PC-3 (cell line): ENCODE data around the gene LYZL1. TPM values are rescaled to one million over a fixed set of nuclear protein-coding genes. Genes with fewer than 3 reads are reported as not detected.

Experiments used
- ATAC-seq: fragments of 200-7000 bp; cut with Tn5 transposase; 2 replicates; pipeline ENCODE4 v1.9.1; 2020; ENCODE audit warnings: mild to moderate bottlenecking, moderate library complexity
- BruUV-seq: library from RNA; stranded (reverse); fragments of 400-500 nt; replicated peaks from 2 replicates; lab custom pipeline; 2021; lab: Mats Ljungman, UMichigan
- CTCF ChIA-PET: fragments of 300-600 bp; sonication (Branson Sonifier 250); formaldehyde crosslinking; loops from one replicate; lab custom pipeline; 2022; ENCODE audit warnings: antibody characterized with exemption; lab: Charles Lee
- POLR2A ChIA-PET: fragments of 300-600 bp; sonication (Branson Sonifier 250); formaldehyde crosslinking; loops from one replicate; lab custom pipeline; 2022; ENCODE audit warnings: antibody characterized with exemption; ENCODE audit not compliant: unreplicated experiment; lab: Charles Lee
- DNase-seq: peaks from one replicate; pipeline ENCODE4 v3.0.0-alpha.2; 2015
- H2AFZ ChIP-seq: fragments of 300-600 bp; sonication (generic); 2 replicates; pipeline ENCODE4 v1.6.0; 2016; ENCODE audit warnings: antibody characterized with exemption, low read length
- H3F3A ChIP-seq: fragments of 300-600 bp; sonication (generic); one replicate; pipeline ENCODE4 v1.6.0; 2017; ENCODE audit warnings: antibody characterized with exemption, low read length, control low read depth, mild to moderate bottlenecking; ENCODE audit not compliant: unreplicated experiment
- H3K27ac ChIP-seq: fragments of 300-600 bp; sonication (generic); 2 replicates; pipeline ENCODE4 v1.5.1; 2016; ENCODE audit warnings: mild to moderate bottlenecking, low read length
- H3K27me3 ChIP-seq: fragments of 300-600 bp; sonication (generic); 2 replicates; pipeline ENCODE4 v1.6.1; 2016; ENCODE audit warnings: low read length, mixed read lengths
- H3K36me3 ChIP-seq: fragments of 300-600 bp; sonication (generic); 2 replicates; pipeline ENCODE4 v1.6.1; 2016; ENCODE audit warnings: low read depth, mixed run types, low read length, mixed read lengths
- H3K4me1 ChIP-seq: fragments of 300-600 bp; sonication (generic); 2 replicates; pipeline ENCODE4 v1.5.1; 2016; ENCODE audit warnings: low read length; ENCODE audit not compliant: insufficient read depth
- H3K4me2 ChIP-seq: fragments of 300-600 bp; sonication (generic); 2 replicates; pipeline ENCODE4 v1.6.0; 2016; ENCODE audit warnings: low read length
- H3K4me3 ChIP-seq: fragments of 300-600 bp; sonication (generic); 2 replicates; pipeline ENCODE4 v1.5.1; 2016; ENCODE audit warnings: mild to moderate bottlenecking, low read length, mixed read lengths
- H3K79me2 ChIP-seq: fragments of 300-600 bp; sonication (generic); 2 replicates; pipeline ENCODE4 v1.6.1; 2017; ENCODE audit warnings: low read length, mixed read lengths
- H3K9ac ChIP-seq: fragments of 300-600 bp; sonication (generic); 2 replicates; pipeline ENCODE4 v1.6.0; 2016; ENCODE audit warnings: mild to moderate bottlenecking, low read length
- H3K9me2 ChIP-seq: fragments of 300-600 bp; sonication (generic); replicated peaks from 2 replicates; pipeline ENCODE4 v1.6.1; 2016; ENCODE audit warnings: mixed run types, low read length, mixed read lengths
- H3K9me3 ChIP-seq: fragments of 300-600 bp; sonication (generic); 2 replicates; pipeline ENCODE4 v1.6.1; 2016; ENCODE audit warnings: low read length, mixed read lengths
- H4K20me1 ChIP-seq: fragments of 300-600 bp; sonication (generic); 2 replicates; pipeline ENCODE4 v1.6.1; 2016; ENCODE audit warnings: low read length, mixed read lengths
- EZH2 ChIP-seq: fragments of 300-600 bp; sonication (generic); IDR thresholded peaks from one replicate; pipeline ENCODE4 v1.6.1; 2017; ENCODE audit warnings: antibody characterized with exemption, mild to moderate bottlenecking, low read length; ENCODE audit not compliant: unreplicated experiment
- EZH2phosphoT487 ChIP-seq: fragments of 300-600 bp; sonication (generic); IDR thresholded peaks from 2 replicates; pipeline ENCODE4 v1.6.1; 2018; ENCODE audit warnings: mild to moderate bottlenecking, antibody characterized with exemption, low read length, borderline replicate concordance
- intact Hi-C: fragments of 100-400 bp; cut with micrococcal nuclease; formaldehyde crosslinking; loops from 2 replicates; pipeline ENCODE4 v1.9.0; 2023
- total RNA-seq: library from RNA; depleted of rRNA; stranded (reverse); fragments of >200 nt; gene quantifications from 2 replicates; pipeline ENCODE4 v1.2.3, GENCODE V29; 2014
- TF ChIP-seq, protein P1 (sequence below): fragments of 300-600 bp; sonication (generic); conservative IDR thresholded peaks from 2 replicates; pipeline ENCODE4 v1.5.1; 2017; ENCODE audit warnings: antibody characterized with exemption, low read depth, mild to moderate bottlenecking, low read length

The LYZL1 gene
- total RNA-seq, 1 experiment from 2014 or later, result not detected

DNA sequence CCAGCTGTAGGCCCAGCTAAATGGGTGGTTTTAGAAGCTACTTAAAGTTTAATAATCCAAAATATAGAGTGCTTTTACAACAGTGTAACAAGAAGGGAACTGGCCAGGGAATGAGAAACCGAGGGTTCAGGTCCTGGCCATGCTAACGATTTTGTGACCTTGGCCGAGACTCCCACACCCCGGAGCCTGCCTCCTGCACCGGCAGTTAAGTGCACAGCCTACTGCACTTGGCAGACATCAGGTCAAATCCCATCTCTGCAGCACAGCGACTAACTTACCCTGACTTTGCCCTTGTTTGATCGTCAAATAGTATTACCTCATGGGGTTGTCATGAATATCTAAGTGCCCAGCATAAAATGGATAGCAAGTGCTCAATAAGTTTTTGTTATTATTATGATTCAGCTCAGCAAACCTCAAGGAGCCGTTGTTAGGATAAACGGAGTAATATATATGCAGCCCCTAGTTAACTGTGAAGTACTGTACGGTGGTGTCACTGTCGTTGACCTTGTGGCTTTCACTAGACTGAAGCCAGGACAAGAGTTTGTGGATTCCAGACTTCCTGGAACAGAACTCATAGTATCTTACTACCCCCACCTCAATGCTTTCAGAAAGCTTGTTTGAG is 35.5 kb downstream of the LYZL1 start:
- ChIA-PET POLR2A (no interaction called here), CTCF (no interaction called here)
- H3K79me2 ChIP-seq, result no peaks in the 10 kb centered on the region
- no peak for TF ChIP-seq EZH2phosphoT487
- no peak for TF ChIP-seq EZH2
- TF ChIP-seq, protein P1, sequence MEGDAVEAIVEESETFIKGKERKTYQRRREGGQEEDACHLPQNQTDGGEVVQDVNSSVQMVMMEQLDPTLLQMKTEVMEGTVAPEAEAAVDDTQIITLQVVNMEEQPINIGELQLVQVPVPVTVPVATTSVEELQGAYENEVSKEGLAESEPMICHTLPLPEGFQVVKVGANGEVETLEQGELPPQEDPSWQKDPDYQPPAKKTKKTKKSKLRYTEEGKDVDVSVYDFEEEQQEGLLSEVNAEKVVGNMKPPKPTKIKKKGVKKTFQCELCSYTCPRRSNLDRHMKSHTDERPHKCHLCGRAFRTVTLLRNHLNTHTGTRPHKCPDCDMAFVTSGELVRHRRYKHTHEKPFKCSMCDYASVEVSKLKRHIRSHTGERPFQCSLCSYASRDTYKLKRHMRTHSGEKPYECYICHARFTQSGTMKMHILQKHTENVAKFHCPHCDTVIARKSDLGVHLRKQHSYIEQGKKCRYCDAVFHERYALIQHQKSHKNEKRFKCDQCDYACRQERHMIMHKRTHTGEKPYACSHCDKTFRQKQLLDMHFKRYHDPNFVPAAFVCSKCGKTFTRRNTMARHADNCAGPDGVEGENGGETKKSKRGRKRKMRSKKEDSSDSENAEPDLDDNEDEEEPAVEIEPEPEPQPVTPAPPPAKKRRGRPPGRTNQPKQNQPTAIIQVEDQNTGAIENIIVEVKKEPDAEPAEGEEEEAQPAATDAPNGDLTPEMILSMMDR, result no peak
- intact Hi-C loops, result no loop called here
- no peak overlapping the region for H3K4me2 ChIP-seq
- H3K9me3 ChIP-seq, result no peaks in the 10 kb centered on the region
- no peak overlapping the region for H3K27ac ChIP-seq
- no peak for DNase-seq
- no peaks in the 10 kb centered on the region for H3K27me3 ChIP-seq
- no TSS peak for BruUV-seq
- H4K20me1 ChIP-seq, result no peaks in the 10 kb centered on the region
- ATAC-seq, result no peak
- H3K4me1 ChIP-seq, result 0 out of 2 replicates have a peak, but pooled peaks cover under 1% of the 10 kb centered on the region
- no peak overlapping the region for H3K9ac ChIP-seq
- H3K4me3 ChIP-seq, result no peak overlapping the region
- H3K36me3 ChIP-seq, result no peaks in the 10 kb centered on the region
- no peaks in the 10 kb centered on the region for H3F3A ChIP-seq
- no peaks in the 10 kb centered on the region for H3K9me2 ChIP-seq
- no peak overlapping the region for H2AFZ ChIP-seq

DNA sequence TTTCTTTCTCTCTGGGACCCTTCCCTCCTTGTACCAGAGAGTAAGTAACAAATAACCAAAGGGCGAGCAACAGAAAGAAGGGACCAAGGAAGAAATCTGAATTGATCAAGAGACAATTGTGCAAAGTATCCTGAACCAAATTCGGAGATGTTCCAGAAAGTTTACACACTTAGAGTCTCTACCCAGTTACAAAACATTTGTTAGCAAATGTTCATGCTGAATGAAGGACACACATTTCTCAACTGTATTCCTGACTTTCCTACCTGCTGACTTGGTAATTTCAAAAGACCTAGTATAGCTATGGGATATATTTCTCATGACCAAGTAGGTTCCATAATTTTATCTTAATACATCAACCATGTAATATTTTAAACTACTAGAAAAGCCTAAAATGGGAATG is 37.4 kb downstream of the LYZL1 start:
- Histone ChIP-seq H3K27ac (no peak overlapping the region), H3K9me3 (no peaks in the 10 kb centered on the region), H4K20me1 (no peaks in the 10 kb centered on the region), H2AFZ (no peak overlapping the region), H3K9ac (no peak overlapping the region), H3K36me3 (no peaks in the 10 kb centered on the region), H3K4me2 (no peak overlapping the region), H3K9me2 (no peaks in the 10 kb centered on the region), H3F3A (no peaks in the 10 kb centered on the region), H3K79me2 (no peaks in the 10 kb centered on the region), H3K27me3 (no peaks in the 10 kb centered on the region), H3K4me3 (no peak overlapping the region), H3K4me1 (no peaks in the 10 kb centered on the region)
- DNase-seq (no peak), ATAC-seq (no peak)
- ChIA-PET POLR2A (no interaction called here), CTCF (no interaction called here)
- TF ChIP-seq EZH2, result no peak
- TF ChIP-seq EZH2phosphoT487, result no peak
- TF ChIP-seq, protein P1, result no peak
- BruUV-seq, result no TSS peak
- intact Hi-C loops, result no loop called here

DNA sequence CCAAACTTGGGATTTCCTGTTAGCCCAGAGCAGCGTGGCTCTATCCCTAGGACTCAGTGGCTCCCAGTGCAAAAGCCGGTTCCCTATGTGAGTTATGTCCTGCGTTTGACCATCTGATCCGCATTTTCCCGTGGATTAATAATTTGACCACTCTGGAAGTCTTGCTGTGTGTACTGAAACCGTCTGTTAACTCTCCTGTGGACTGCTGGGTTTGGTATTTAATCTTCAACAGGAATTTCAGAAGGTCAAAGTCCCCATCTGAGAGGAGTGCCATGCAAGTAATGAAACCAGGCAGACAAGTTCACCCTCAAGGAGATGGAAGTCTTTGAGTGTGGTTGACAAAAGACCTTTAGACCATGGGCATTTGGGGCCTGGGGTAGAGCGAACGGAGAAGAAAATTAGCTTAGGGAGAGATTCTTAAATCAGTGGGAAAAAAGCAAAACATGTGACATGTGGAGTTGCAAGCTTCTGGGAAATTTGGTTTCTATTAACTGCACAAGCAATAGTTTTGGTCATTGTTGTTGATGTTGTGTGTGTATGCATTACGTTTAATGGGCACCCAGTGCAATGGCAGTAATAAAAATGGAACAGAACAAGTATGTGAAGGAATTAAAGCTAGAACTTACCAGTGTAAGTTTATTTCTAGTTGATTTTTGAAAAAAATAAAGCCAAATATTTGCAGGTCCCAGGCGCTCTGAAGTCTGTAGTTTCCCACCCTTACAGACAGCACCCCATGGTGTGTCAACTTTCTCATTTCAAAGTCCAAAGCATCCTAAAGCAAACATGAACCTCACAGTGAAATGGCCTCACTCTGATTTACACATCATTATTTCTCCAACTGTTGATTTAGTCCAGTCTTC is 38.2 kb downstream of the LYZL1 start:
- no peak overlapping the region for H2AFZ ChIP-seq
- POLR2A ChIA-PET, result no interaction called here
- H3K9me2 ChIP-seq, result no peaks in the 10 kb centered on the region
- no peak overlapping the region for H3K4me2 ChIP-seq
- no TSS peak for BruUV-seq
- no peak overlapping the region for H3K27ac ChIP-seq
- no peak for DNase-seq
- no peaks in the 10 kb centered on the region for H3K9me3 ChIP-seq
- no peaks in the 10 kb centered on the region for H3F3A ChIP-seq
- no peaks in the 10 kb centered on the region for H3K27me3 ChIP-seq
- TF ChIP-seq EZH2phosphoT487, result no peak
- TF ChIP-seq, protein P1, result no peak
- no peak for TF ChIP-seq EZH2
- no peaks in the 10 kb centered on the region for H3K79me2 ChIP-seq
- H3K4me3 ChIP-seq, result no peak overlapping the region
- CTCF ChIA-PET, result no interaction called here
- H3K36me3 ChIP-seq, result no peaks in the 10 kb centered on the region
- no peaks in the 10 kb centered on the region for H3K4me1 ChIP-seq
- intact Hi-C loops, result no loop called here
- no peak for ATAC-seq
- H4K20me1 ChIP-seq, result no peaks in the 10 kb centered on the region
- H3K9ac ChIP-seq, result no peak overlapping the region
